GM19372 (cell line): ENCODE measurements around the gene CYP26C1.
"Not testable (repeated sequence)": the region's sequence is repeated elsewhere in the genome, so short reads cannot be mapped to it uniquely, and the experiment has no call there.

Experiments used
- ATAC-seq: cut with Tn5 transposase; IDR thresholded peaks from one replicate; pipeline ENCODE4 v1.9.1; 2021; ENCODE audit warnings: mild to moderate bottlenecking, low read depth, moderate library complexity; ENCODE audit not compliant: unreplicated experiment

Gene CYP26C1

GRCh38 chr10:93101148-93101547 lies 40.5 kb downstream of the CYP26C1 start:
- ATAC-seq, result not testable (repeated sequence)

DNA sequence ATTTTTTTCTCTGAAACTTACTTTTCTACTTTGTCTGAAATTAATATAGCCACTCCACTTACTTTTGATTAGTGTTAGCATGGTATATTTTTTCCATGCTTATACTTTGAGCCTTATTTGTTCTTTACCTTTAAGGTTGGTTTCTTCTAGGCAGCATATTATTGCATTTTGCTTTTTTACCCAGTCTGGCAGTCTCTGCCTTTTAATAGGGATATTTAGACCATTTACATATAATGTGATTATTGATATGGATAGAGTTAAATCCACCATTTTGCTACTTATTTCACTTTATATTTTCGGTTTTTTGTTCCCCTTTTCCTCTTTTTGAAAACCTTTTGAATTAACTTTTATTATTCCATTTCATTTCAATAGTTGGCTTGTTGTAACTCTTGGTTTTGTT lies 43.4 kb downstream of the CYP26C1 start:
- ATAC-seq, result no peak

DNA sequence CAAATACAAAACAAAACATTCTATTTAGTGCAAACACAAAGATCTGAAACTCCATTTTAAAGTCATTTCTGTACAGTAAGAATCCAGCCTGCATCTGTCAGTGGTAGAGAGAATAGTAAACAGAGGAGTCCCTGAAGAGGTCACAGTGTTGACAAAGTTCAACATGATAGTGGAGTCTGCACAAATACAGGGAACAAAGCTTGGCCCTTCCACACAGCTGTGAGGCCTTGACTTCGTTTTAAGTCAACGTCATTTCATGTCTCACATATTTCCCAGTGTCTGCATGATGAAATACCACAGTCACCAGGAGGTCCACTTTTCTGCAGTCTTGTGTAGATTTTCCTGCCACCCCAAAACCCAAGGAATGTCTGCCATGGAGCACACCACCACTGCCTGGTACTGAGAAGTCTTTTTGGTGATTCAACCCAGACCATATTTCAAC lies 46.1 kb downstream of the CYP26C1 start:
- no peak for ATAC-seq

GRCh38 chr10:93110472-93111146 lies 50.0 kb downstream of the CYP26C1 start:
- ATAC-seq, result peak; percentile 76

- no peak for ATAC-seq
Observed at GRCh38 chr10:93113042-93113441, 52.4 kb downstream of the CYP26C1 start.

DNA sequence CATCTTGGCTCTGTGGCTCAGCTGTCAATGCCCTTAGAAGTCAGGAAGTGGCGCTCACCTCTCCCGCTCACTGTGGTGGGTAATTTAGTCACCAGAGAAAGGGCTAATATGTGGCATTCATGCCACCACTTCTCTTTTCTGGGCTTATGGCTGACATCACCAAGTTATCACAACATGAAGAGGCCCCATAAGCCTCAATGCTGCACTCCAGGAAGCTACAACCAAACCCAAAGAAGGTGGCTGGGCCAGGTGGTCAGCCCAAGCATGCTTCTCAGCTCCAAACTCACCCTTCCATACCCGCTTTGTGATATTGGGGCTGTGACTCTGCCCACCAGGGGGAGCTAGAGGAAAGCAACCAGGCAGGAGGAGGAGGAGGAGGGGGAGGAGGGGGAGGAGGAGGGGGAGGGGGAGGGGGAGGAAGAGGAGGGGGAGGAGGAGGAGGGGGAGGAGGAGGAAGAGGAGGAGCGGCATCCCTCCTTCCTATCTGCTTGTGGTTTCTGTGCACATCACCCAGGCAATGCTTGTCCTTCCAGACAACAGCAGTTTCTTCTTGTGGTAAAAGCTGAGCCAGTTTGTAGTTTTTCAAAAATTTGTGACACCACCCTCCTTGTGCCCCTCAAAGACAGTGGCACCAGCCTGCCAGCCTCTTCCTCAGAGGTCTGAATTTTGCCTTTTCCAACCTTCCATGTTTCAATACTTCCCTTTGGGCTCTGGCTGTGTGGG lies 55.2 kb downstream of the CYP26C1 start:
- no peak for ATAC-seq
